GM19467 (cell line): Measurements from ENCODE around the gene PNKD.
"Not testable (repeated sequence)": the region's sequence is repeated elsewhere in the genome, so short reads cannot be mapped to it uniquely, and the experiment has no call there.

ENCODE experiments used
- ATAC-seq: cut with Tn5 transposase; IDR thresholded peaks from one replicate; pipeline ENCODE4 v1.9.1; 2021; ENCODE audit warnings: mild to moderate bottlenecking, moderate library complexity; ENCODE audit not compliant: unreplicated experiment

PNKD gene

DNA sequence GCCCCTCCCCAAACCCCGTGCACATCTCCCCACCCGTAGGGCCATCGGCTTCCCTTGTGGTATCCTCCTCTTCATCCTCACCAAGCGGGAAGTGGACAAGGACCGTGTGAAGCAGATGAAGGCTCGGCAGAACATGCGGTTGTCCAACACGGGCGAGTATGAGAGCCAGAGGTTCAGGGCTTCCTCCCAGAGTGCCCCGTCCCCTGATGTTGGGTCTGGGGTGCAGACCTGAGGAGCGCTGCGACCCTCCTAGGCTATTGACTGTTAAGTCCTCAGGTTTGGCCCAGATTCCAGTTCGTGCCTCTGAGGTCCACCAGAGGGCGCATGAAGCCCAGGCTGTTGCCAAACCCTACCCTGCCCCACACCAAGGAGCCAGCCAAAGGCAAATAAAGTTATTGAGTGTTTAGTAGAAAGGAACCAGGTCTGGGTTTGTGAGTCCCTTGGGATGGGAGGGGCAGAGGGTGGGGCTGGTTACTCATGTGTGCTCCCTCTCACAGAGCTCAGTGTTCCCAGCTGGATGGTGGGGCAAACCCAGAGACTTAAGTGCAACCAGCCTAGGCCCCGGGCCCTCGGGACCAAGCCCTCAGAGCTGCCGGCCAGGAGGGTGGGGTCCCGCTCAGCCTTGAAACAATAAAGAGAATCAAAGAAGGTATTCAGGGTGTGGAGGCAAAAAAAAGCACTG lies 2.4 kb downstream of the PNKD start:
- ATAC-seq = no peak

DNA sequence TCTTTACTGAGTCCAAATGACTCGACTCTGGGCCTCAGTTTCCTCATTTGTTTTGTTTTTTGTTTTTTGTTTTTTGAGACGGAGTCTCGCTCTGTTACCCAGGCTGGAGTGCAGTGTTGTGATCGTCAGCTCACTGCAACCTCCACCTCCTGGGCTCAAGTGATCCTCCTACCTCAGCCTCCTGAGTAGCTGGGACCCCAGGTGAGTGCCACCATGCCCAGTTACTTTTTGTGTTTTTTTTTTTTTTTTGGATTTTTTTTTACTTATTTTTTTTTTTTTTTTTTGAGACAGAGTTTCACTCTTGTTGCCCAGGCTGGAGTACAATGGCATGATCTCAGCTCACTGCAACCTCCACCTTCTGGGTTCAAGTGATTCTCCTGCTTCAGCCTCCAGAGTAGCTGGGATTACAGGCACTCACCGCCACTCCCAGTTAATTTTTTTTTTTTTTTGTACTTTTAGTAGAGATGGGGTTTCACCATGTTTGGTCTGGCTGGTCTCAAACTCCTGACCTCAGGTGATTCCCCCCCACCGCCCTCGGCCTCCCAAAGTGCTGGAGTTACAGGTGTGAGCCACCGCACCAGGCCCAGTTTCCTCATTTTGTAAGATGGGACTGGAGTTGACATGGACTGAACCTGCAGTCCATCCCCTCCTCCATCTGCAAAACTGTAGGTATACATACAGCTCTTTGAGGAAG lies 3.0 kb downstream of the PNKD start:
- ATAC-seq = not testable (repeated sequence)

- ATAC-seq = no peak
Measured at GRCh38 chr2:218273908-218274249, 3.6 kb downstream of the PNKD start.

GRCh38 chr2:218274586-218274985 lies 4.3 kb downstream of the PNKD start:
- ATAC-seq = no peak

GRCh38 chr2:218275371-218276072 lies 5.2 kb downstream of the PNKD start:
- no peak for ATAC-seq

DNA sequence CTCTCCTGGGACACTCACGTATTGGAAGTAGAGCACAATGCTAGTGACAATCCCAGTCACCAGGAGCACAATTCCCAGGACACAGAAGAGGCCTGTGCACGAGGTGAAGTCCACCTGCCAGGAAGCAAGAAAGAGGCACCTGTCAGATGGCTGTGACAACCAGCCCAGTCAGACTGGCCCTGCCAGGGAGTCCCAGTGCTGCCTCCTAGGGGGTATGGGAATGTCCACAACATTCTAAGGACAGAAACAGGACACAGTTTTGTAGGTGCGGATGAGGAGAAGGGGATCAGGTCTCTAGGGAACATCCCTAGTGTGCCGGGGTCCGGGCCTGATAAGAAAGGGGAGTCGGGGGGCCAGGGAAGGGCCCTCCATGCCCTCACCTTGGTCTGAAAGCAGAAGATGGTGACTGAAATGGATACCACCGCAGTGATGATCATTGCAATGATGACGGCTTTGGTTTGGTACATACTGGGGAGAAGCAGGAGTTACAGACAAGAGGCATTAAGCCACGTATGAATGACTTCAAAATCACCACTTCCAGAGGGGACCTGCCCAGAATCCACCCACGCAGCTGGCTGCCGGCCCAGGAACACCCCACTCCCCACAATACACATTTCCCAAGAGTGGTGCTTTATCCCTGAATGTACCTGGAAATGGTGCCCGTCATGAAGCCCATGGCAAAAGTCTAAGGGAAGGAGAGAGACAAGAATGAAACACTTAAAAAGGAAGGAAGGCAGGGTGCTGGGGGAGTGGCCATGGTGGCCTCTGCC lies 6.9 kb downstream of the PNKD start:
- ATAC-seq = no peak

DNA sequence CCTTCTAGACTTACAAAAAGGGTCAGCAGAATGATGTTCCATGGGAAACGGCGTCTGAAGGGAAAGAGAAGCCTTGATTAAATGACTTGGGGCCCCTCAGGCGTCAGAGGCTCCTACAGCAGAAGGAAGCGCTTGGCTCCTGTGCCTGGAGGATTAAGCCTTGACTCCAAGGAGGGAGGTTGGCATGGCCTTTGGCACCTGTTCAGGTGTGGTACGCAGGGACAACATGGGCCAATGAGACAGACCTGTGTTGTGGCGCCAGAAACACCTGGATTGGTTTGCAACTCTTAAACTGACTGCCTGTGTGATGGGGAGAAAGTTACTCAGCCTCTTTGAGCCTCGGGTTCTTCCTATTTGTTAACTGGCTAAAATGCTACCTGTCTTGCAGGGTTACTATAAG lies 7.6 kb downstream of the PNKD start:
- no peak for ATAC-seq

DNA sequence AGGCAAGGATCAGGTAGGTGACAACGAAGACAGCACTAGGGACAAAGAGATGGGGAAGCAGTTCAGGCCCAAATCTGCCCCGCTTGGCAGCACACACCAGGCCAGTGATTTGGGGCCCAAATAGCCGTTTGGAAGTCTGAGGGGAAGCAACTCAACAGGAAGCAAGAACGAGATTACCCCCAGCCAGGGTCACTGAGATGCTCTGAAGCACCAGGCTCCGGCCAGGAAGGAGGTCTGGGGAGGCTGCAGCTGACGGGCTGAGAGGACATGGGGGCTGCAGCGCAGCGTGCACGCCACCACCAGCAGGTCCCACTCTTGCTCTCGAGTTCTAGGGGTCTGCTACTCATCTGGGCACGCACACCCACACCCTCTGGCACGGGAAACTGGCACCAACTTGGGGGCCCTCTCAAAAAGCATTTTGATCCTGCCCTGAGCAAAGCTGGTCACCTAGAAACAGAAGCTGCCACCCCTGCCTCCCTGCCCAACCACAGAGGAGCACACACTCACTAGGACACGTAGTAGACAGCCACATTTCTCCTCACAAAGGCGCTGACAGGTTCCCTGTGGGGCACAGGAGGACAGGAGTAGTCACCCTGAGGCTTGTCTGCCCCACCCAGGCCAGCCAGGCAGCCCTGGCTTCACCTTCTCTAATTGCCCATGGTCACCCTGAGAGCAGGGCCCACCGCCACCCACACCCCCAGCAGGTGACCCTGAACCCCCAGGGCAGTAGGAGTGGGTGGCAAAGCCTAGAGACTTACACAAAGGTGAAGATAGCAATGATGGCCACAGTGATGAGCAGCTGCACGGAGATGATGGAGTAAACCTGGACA lies 8.4 kb downstream of the PNKD start:
- no peak for ATAC-seq

- ATAC-seq = no peak
Measured at GRCh38 chr2:218280260-218280870, 10.0 kb downstream of the PNKD start.

GRCh38 chr2:218281449-218281848 lies 11.1 kb downstream of the PNKD start:
- no peak for ATAC-seq

GRCh38 chr2:218282173-218282991 lies 12.1 kb downstream of the PNKD start:
- no peak for ATAC-seq

GRCh38 chr2:218284106-218284811 lies 13.9 kb downstream of the PNKD start:
- ATAC-seq = peak; percentile 51

DNA sequence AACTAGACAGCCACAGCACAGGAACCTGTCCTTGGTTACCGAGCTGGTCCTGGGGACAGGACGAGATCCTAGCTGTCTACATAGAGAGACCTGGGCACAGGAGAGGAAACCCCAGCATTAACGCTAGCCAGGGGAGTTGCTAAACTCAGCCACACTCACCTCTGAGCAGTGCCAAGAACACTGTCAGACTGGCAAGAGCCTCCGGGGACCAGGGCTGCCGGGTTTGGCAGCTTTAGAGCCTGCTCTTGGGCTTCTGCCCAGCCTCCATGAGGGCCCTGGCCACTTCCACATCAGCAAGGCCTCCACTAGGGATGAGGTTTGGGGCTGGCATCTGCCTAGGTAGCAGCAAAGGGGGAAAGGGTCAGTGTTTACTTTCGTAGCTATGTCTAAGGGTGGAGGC lies 15.3 kb downstream of the PNKD start:
- no peak for ATAC-seq

DNA sequence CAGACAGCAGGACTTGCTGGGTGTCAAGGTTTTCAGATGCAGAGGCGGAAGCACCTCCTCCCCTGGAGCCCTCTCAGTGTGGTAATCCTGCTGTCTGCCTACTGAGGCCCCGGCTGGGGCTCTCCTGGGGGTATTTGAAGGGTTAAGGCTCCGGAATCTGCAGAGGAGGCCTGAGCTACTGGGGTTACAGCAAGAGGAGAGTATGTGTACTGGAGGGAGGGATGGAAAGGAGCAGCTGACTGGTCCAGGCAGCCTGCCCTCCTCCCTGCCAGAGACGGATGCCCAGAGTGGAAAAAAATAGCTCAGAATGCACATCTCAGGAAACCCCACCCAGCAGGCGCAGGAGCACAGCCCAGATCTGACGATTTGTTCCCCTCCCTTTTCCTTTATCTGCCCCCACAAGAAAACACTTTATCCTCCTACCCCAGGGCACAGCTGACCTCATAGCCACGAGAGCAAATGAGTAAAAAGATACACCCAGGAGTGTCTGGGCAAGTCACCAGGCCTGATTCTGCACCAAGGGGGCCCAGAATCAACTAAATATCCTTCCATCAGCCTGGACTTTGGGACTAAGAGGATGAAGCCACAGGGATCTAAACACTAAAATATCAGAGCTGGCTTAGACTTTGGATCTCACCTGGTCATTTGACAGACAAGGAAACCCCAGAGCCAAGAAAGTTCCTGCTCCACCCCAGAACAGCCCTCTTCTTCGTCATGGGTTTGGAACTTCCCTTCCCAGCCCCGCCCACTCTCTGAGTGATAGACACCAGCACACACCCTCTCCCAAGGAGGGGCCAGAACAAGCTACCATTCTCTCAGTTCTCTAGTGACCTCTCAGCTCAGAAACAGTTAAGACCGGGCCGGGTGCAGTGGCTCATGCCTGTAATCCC lies 16.5 kb downstream of the PNKD start:
- peak; percentile 40 for ATAC-seq

DNA sequence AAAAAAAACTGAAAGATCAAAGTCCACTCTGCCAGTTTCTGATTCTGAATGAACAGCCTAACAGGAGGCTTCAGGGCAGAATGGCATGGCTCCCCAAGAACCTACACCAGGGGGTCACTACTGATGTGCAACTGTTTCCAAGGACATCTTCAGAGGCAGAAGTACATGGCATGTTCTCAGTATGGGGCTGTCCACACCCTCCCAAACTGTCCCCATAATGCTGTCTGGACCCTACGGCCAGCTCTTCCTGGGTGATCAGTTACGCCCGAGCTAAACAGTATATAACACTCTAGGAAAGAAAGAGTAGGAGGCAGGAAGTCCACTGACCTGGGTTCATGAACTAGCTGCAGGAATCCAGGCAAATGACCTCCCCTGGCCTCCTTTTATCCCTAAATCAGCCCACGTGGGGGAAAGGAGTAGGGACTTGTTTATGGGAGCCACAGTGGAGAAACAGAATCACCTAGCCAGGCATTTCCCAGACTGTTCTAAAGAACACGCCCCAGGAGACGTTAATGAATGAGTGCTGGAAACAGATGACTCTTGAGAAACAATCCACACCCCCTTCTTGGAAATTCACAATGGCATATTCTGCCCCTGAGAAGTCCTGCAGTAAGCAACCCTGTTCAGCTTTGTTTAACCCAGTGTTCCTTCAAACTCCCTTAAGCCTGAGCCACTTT lies 19.5 kb downstream of the PNKD start:
- ATAC-seq = no peak

GRCh38 chr2:218290316-218291261 lies 20.3 kb downstream of the PNKD start:
- ATAC-seq = peak; percentile 45
